ENCODE measurements around the gene MEPCE. TPM values are rescaled to one million over a fixed set of nuclear protein-coding genes. Genes with fewer than 3 reads are reported as not detected.

The MEPCE gene
- total RNA-seq, 1 experiment from 2014 or later = 70.3 TPM

- no peaks in the 10 kb centered on the region for H3K36me3 ChIP-seq (ENCODE audit: low read depth)
- no peaks in the 10 kb centered on the region for H3K4me1 ChIP-seq (replicated peaks; ENCODE audit: insufficient read depth)
- ChIA-PET CTCF (no interaction called here), POLR2A (ENCODE audit: unreplicated experiment) (interaction anchor here (0.7 kb wide), 1 partner anchor 124 kb away, joined by 3 read pairs; no protein-coding TSS in a partner anchor)
- no peaks in the 10 kb centered on the region for H3K27me3 ChIP-seq (ENCODE audit: insufficient read depth, low read depth)
- no peaks in the 10 kb centered on the region for H4K20me1 ChIP-seq (ENCODE audit: insufficient read depth)
- intact Hi-C loops (cut with micrococcal nuclease; ENCODE audit: unreplicated experiment) = no loop called here
- no TSS peak for BruUV-seq (replicated peaks)
- H3K4me2 ChIP-seq = no peak within 1 kb of the TSS
- H3K79me2 ChIP-seq (ENCODE audit: low read depth) = no peaks in the 10 kb centered on the region
- no peaks in the 10 kb centered on the region for H3K9me3 ChIP-seq (ENCODE audit: insufficient read depth, low read depth)
- no peaks in the 10 kb centered on the region for H3K9me2 ChIP-seq (ENCODE audit: insufficient read depth)
- H3F3A ChIP-seq (ENCODE audit: insufficient read depth, low read depth) = no peaks in the 10 kb centered on the region; the same call in 1 of the 2 replicates
- H3K27ac ChIP-seq = no peak within 1 kb of the TSS
- H3K4me3 ChIP-seq = no peak within 1 kb of the TSS
- no peak for DNase-seq
- no peak for TF ChIP-seq EZH2 (IDR thresholded peaks at IDR 0.05; ENCODE audit: low read depth)
- no peak within 1 kb of the TSS for H2AFZ ChIP-seq
Measured at GRCh38 chr7:100464210-100464660, 34.6 kb downstream of the MEPCE start, which contains the start of gene SPACDR. TSS of gene SPACDR (minus strand) at chr7:100464260. CDS start at chr7:100464025, 235 bp downstream.

GRCh38 chr7:100464791-100465190 is 35.2 kb downstream of the MEPCE start:
- H3K9me2 ChIP-seq (ENCODE audit: insufficient read depth) = no peaks in the 10 kb centered on the region
- no peaks in the 10 kb centered on the region for H3K4me1 ChIP-seq (replicated peaks; ENCODE audit: insufficient read depth)
- CTCF ChIA-PET = no interaction called here
- no TSS peak for BruUV-seq (replicated peaks)
- intact Hi-C loops (cut with micrococcal nuclease; ENCODE audit: unreplicated experiment) = loop anchor here (5.0 kb wide), 1 partner anchor 228 kb away; the partner anchor contains the start of gene GIGYF1
- H4K20me1 ChIP-seq (ENCODE audit: insufficient read depth) = no peaks in the 10 kb centered on the region
- H3K79me2 ChIP-seq (ENCODE audit: low read depth) = no peaks in the 10 kb centered on the region
- no peak overlapping the region for H2AFZ ChIP-seq
- H3F3A ChIP-seq (ENCODE audit: insufficient read depth, low read depth) = peaks cover 4% of the 10 kb centered on the region; the same call in 1 of the 2 replicates
- no peak overlapping the region for H3K4me3 ChIP-seq
- no peak overlapping the region for H3K4me2 ChIP-seq
- DNase-seq = no peak
- no peak overlapping the region for H3K27ac ChIP-seq
- POLR2A ChIA-PET (ENCODE audit: unreplicated experiment) = no interaction called here
- no peaks in the 10 kb centered on the region for H3K36me3 ChIP-seq (ENCODE audit: low read depth)
- no peak for TF ChIP-seq EZH2 (IDR thresholded peaks at IDR 0.05; ENCODE audit: low read depth)
- no peak for TF ChIP-seq CTCF (conservative IDR thresholded peaks at IDR 0.05)
- no peaks in the 10 kb centered on the region for H3K9me3 ChIP-seq (ENCODE audit: insufficient read depth, low read depth)
- H3K27me3 ChIP-seq (ENCODE audit: insufficient read depth, low read depth) = no peaks in the 10 kb centered on the region

GRCh38 chr7:100465299-100465698 is 35.7 kb downstream of the MEPCE start:
- H3K4me3 ChIP-seq = no peak overlapping the region
- H3F3A ChIP-seq (ENCODE audit: insufficient read depth, low read depth) = peaks cover 8% of the 10 kb centered on the region; the same call in 1 of the 2 replicates
- no peaks in the 10 kb centered on the region for H3K9me2 ChIP-seq (ENCODE audit: insufficient read depth)
- no peaks in the 10 kb centered on the region for H3K79me2 ChIP-seq (ENCODE audit: low read depth)
- TF ChIP-seq CTCF (conservative IDR thresholded peaks at IDR 0.05) = no peak
- no peak for TF ChIP-seq EZH2 (IDR thresholded peaks at IDR 0.05; ENCODE audit: low read depth)
- H2AFZ ChIP-seq = no peak overlapping the region
- ChIA-PET CTCF (interaction anchor here (0.6 kb wide), 1 partner anchor 21 kb away, joined by 8 read pairs; no protein-coding TSS in a partner anchor), POLR2A (ENCODE audit: unreplicated experiment) (no interaction called here)
- no peaks in the 10 kb centered on the region for H3K36me3 ChIP-seq (ENCODE audit: low read depth)
- H4K20me1 ChIP-seq (ENCODE audit: insufficient read depth) = no peaks in the 10 kb centered on the region
- DNase-seq = no peak
- no TSS peak for BruUV-seq (replicated peaks)
- intact Hi-C loops (cut with micrococcal nuclease; ENCODE audit: unreplicated experiment) = loop anchor here (5.0 kb wide), 1 partner anchor 227 kb away; the partner anchor contains the start of gene GIGYF1
- no peak overlapping the region for H3K27ac ChIP-seq
- H3K9me3 ChIP-seq (ENCODE audit: insufficient read depth, low read depth) = no peaks in the 10 kb centered on the region
- H3K27me3 ChIP-seq (ENCODE audit: insufficient read depth, low read depth) = no peaks in the 10 kb centered on the region
- H3K4me1 ChIP-seq (replicated peaks; ENCODE audit: insufficient read depth) = no peaks in the 10 kb centered on the region
- no peak overlapping the region for H3K4me2 ChIP-seq
